GM18517 (cell line): Measurements from ENCODE around the gene APPL2.

Experiments used
- ATAC-seq: cut with Tn5 transposase; IDR thresholded peaks from one replicate; pipeline ENCODE4 v1.9.1; 2021; ENCODE audit warnings: mild to moderate bottlenecking, moderate library complexity; ENCODE audit not compliant: unreplicated experiment

The APPL2 gene, protein sequence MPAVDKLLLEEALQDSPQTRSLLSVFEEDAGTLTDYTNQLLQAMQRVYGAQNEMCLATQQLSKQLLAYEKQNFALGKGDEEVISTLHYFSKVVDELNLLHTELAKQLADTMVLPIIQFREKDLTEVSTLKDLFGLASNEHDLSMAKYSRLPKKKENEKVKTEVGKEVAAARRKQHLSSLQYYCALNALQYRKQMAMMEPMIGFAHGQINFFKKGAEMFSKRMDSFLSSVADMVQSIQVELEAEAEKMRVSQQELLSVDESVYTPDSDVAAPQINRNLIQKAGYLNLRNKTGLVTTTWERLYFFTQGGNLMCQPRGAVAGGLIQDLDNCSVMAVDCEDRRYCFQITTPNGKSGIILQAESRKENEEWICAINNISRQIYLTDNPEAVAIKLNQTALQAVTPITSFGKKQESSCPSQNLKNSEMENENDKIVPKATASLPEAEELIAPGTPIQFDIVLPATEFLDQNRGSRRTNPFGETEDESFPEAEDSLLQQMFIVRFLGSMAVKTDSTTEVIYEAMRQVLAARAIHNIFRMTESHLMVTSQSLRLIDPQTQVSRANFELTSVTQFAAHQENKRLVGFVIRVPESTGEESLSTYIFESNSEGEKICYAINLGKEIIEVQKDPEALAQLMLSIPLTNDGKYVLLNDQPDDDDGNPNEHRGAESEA

DNA sequence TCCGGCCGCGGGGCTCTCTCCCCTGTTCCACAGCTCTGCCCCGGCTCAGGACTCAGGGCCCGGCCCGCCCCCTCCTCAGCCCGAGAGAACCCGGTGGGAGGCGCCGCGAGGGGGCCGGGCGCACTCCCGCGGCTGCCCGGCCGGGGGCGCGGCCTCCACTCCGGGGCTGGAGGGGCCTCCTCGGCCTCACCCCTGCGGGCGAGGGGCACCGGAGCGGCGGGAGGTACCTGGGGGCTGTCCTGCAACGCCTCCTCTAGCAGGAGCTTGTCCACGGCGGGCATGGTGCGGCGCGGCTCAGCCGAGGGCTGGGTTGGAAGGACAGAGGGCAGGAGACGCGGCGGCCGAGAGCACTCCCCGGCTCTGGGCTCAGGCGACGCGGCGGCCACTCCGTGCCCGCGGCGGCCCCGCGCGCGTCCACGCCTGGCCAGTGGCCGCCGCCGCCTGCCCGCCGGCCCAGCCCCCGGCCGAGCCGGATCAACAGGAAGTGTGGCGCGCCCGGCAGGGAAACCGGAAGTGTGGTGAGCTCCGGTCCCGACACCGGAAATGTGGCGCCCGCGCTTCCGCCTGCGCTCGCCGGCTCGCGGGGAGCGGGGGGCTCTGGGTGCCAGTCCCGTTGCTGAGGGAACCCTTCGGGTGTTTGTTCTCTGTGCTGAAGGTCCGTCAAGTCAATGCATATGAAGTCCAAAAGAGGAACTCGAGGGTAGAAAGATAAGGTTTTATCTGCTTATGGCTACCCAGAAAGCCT, at the start of gene APPL2:
APPL2 (minus strand) TSS at position 443 of the 745 bp plus-strand sequence; CDS start at position 281, 162 bp downstream.
- peak; percentile 61 for ATAC-seq

DNA sequence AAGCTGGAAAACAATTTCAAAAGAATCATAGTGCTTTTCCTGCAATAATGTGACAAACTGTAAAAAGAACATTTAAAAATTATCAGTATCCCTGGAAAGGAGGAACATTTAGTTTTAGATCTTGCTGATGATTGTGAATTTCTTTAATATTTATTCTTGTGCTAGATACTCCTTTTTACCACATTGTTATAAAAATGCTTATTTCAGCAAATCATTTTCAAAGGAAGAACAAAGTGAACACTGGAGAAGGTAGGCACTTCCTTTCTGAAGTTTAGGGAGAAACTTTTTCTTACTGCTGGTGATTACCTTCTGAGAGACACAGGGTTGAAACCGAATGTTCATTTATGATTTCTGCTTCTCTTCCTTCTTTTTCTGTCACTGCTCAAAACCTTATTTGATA, 49.4 kb upstream of the APPL2 start:
- no peak for ATAC-seq

DNA sequence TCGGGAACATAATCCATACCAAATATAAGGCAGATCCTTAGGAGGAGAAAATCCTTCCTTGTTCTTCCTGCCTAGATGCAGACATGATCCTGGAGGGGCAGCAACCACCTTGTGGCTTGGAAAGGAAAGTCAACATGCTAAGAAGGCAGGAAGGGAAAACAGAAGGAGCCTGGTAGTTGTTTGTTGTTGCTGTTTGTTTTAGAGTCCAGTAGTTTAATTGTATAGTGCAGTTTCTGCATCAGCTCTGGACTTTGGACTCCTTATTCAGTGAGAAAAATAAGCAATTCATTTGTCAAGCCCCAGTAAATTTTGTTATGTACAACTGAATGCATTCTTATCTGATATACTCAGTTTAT, 45.7 kb upstream of the APPL2 start:
- ATAC-seq = no peak

DNA sequence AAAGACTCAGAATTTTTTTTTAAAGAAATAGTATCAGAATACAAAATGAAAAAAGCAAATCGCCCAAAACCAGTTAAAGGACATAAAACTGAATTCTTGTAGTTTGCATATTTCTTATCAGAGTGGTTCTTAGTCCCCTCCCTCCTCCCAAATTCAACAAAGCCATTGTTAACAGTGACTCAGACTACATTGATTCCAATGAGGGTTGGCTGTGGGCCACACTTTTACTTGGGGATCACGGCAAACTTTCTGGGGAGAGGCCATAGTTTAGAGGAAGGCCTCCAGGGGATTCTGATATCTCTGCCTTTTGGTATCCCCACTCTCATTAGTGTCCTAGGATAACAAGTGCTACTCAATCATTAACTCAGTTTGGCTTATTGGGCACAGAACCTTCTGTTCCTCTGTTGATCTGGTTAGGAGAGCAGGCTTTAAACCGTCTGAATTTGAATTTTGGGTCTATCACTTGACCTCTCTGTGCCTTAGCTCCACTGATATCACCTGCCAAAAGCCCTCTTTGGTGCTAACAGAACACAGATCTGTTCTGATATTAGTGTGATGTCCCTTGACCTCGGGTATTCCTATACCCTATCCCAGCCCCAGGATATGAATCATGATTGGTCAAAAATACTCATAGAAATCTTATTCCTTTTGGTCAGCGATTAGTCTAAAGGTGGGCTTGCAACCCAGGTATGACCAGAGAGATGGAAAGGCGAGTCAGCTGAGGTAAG, 45.2 kb upstream of the APPL2 start:
- no peak for ATAC-seq

DNA sequence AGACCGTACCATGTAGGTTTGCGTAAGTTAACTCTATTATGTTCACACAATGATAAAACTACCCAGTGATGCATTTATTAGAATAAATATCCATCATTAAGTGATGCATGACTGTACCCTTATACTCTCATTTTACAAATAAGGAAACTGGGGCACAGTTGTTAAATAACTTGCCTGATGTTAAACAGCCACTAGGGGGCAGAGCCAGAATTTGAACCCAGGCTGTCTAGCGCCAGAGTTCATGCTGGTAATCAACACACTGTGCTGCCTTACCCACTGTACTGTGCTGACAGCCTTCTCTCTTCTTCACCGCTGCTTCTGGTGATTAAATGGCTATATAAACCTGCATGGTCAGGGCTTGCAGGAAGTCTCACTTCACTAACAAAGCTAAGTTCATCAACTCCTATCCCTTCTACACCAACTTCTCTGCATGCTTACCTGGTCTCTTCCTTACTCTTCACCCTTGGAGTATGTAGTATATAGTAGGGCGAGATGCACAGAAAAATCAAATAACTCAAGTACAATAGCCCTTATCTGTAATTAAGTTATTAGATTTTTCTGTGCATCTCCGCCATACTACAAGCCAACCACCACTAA, 43.6 kb upstream of the APPL2 start:
- no peak for ATAC-seq

DNA sequence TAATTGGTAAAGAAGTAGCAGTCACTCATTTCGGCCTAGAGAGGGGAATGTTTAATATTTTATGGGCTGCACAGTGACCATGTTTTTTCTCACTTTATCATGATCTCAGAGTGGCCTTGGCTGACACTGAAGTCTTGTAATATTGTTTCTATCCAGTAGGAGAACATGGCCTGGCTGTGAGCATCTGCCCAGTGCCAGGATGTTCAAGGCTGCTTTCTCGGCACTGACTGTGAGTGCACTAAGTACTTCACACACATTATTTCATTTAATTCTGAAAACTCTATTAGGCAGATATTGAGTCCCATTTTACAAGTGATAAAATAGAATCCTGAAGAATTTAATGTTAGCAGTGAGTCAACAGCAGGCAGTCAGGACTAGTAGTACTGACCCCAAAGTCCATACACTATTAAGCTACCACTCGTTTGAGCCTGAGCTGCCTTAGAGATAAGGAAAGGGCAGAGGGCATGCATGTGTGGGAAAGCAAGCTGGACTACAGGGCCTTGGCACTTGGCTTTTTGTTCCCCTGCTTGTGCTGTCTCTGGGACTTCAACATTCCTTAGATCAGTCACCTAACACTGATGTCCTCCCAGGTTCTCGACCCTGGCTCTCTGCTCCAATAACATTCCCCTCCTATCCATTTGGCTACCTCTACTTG, 42.2 kb upstream of the APPL2 start:
- ATAC-seq = no peak

DNA sequence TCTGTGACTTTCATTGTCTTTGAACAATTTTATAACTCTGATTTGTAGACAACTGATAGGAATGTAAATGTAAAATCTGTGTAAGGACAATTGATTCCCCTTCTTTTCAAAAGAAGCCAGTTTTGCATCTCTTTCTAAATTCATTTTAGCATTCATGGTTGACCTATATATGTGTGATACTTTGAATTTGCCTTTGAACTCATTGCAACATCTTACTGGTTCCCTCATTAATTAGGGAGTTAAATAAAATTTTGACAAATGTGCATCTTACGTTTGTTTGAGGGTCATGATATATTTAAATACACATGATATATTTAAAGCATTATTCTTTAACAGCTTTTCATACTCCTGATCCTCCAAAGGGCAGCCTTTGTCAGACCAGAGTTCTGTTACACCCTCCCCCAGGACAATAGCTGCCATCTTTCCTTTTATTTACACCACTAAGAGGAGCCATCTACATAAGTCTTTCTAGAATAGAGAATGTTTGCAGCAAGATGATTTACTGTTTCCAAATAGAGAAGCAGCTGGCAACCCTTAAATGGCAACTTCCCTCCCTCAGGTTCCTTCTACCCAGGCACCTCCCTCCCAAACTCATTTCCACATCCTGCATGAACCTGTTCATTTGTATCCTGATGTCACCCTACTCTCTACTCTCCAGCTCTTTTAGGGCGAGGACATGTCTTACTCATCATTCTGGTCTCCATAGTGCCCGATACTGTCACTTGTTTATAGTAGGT, 40.2 kb upstream of the APPL2 start:
- ATAC-seq = no peak

DNA sequence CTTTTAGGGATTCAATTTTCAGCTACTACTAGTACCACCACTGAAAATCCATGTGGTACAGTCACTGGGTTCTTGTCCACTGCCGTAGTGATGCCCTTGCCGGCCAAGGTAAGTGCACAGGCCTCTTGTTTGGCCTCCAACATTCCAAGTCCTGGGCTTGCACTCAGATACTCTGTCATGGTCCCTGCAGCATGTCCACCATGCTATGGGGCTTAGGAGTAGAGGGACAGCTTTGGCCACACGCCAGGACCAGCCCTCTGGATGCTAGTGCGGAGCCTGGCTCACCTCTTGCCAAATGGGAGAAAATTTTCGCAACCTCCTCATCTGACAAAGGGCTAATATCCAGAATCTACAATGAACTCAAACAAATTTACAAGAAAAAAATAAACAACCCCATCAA, 38.6 kb upstream of the APPL2 start:
- ATAC-seq = no peak

DNA sequence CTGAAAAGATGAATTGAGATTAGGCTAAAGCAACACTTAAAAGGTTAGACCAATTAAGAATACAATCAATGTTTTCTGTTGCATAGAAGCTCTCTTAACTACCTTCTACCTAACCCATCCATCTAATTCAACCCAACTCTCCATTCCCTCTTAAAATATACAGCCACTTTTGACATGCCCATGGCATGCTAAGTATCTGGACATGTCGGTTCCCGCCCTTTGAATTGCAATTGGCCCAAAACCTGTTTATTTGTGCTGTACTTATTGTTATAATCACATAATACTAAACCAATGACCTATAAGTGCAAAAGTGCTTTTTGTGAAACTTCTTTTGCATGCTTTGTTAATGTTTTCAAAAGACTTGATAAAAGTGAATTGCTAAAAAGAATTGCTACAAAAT, 37.6 kb upstream of the APPL2 start:
- ATAC-seq = no peak

DNA sequence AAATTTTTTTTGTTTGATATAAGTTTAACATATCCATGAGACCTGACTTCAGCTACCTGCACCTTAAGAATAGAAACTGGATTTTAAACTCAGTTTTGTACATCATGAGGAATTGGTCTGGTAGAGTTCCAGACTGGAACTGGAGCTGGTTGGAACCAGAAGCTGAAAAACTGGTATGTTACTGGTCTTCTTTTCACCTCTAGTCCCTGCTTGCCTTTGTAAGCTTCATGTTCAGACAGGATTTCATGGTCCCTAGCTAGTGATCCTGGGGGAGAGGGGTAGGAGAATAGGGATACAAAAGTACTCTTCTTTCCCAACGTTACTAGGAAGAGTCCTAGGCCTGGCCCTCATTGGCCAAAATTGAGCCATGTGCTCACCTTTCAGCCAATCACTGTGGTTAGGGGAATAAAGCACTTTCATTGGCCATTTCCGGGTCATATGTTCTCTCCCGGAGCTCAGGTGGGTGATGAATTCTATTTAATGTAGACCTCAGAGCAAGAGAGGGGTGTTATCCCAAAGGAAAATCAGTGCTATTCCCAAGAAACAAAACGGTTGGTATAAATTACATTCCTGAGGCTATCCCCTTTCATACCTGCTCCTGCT, 36.9 kb upstream of the APPL2 start:
- no peak for ATAC-seq

DNA sequence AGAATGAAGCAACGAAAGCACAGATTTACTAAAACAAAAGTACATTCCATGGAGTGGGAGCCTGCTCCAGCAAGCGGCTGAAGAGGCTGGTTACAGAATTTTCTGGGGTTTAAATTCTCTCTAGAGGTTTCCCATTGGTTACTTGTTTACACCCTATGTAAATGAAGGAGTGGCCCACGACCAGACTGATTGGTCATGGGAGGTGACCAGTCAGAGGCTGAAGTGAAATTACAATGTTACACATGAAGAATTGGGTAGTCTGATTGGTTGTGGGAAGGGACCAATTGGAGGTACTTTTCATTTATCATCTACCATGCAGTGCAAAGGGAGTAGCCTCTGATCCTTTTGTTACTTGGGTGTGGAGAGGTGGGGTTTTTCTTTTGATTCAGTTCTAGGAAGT, 36.2 kb upstream of the APPL2 start:
- ATAC-seq = no peak

DNA sequence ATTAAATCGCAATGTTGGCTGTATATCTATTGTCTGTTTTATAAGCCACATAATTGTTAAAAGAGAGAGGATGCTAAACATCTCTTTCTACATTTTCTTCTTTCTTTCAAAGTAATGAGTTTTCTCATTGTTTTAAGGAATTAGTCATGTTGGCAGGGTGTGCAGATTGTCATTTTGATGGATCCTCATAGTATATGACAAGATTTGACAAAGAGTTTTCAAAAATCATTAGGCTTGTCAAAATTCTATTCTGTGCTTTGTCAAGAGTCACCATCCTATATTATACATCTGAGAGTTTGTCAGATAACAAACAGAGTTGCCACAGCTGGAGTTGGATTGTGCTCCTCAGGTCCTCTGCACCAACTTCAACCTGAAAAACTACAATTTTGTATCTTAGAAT, 35.4 kb upstream of the APPL2 start:
- ATAC-seq = no peak

DNA sequence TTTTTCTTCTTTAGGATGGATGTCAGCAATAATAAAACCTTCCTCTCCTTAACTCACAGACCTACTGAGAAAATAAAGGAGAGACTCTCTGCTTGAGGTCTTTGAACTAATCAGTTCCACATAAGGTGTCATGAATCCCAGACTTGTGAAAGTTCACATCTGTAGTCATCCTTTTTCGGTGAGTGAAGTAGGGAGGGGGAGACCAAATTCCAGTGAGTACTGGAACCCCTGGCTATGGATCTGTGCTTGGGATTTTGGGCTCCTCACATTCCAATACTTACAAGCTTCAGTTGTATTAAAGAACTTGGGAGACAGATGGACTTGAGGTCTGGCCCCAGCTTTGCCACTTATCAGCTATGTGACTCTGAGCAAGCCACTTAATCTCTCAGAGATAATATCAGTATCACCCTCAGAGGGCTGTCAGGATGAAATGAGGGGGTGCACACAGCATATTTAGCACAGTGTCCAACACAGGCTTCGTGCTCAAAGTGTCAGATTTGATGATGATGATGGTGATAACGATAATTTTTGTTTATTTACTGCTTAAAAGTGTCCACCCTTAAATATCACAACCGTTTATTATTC, 34.8 kb upstream of the APPL2 start:
- ATAC-seq = no peak

DNA sequence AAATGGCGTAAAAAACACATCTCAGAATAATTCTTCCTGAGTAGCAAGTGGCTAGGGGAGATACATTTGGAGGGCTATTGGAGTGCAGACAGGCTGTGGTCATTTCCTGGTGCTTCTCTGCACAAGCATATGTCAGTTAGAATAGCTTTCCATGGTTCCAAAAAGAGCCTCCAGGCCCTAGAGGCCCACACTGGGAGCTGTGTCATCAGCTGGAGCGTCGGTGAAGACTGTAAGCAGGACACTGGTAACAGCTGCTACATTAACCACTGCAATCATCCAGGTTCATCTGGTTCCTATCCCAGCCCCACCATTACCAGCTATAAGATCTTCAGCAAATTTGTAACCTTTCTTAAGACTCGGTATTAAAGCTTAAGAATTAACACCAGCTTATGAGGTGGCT, 31.7 kb upstream of the APPL2 start:
- ATAC-seq = no peak

DNA sequence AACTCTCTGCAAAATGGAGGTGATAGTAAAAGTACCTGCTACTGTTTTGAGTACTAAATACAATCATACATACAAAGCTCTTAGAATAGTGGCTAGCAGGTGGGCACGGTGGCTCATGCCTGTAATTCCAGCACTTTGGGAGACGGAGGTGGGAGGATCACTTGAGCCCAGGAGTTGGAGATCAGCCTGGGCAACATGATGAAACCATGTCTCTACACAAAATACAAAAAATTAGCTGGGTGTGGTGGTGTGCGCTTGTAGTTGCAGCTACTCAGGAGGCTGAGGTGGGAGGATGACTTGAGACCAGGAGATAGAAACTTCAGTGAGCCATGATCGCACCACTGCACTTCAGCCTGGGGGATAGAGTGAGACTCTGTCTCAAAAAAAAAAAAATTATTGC, 28.8 kb upstream of the APPL2 start:
- ATAC-seq = no peak

DNA sequence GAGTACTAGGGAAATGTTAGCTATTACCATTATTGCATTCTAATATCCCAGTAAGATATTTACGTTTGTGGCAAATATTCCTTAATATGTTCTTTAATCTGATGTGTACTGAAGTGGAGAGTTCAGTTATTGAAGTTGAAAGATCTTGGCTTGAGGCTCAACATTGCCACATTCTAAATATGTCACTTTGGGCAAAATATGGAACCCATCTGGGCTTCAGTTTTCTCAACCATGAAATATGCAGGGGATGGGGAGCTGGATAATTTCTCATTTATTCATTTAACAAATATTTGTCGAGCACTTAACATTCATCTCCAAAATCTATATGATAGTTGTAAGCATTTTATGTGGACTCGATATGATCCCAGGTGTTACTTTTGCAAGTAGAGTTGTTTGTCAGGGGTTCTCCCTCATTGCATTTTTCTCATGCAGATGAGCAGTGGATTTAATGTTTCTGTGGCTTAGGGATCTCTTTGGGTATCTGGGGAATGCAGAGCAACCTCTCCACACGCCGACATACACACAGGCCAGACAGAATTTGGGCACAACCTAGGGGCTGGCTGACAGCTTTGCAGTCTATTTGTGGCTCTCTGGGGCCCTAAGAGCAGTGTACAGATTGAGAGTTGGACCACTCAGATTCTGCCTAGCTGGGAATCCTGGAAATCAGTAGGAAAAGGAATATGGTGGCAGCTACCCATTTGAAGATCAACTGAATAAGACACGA, 26.6 kb upstream of the APPL2 start:
- ATAC-seq = no peak

DNA sequence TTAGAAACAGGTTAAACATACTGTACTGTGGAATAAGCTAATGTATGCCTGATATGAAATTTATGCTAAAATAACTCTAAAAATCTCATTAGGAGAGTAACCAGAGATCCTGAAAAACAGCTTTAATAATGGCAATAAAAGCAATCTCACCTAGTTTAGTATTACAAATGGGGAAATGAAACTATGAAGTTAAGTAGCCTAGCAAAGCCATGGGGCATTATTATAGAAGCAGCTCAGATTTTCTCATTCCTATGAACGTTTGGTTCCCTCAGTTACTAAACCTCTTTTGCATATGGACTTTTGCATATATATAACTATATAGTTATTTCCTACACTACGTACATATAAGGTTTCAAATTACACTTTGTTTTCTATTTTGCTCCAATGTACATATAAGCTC, 25.0 kb upstream of the APPL2 start:
- ATAC-seq = no peak

DNA sequence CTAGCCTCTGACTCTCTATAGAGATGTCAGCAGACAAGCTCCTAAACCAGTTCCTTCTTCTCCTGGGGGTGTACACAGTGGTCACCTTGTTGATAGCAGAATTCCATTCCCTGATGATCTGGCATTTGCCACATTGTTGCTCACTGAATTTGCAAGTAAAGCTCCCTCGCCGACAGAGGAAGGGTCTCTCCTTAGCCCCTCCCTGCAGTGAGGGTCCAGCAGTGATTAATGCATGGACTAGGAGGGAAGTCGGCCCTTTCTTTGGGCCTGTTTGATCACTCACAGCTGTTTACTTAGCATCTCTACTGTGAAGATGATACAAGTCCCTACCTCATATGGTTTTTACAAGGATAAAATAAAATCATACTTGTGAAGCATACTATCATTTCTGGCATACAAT, 23.3 kb upstream of the APPL2 start:
- ATAC-seq = no peak
